ENCODE measurements around the gene MYO5C.

MYO5C gene

DNA sequence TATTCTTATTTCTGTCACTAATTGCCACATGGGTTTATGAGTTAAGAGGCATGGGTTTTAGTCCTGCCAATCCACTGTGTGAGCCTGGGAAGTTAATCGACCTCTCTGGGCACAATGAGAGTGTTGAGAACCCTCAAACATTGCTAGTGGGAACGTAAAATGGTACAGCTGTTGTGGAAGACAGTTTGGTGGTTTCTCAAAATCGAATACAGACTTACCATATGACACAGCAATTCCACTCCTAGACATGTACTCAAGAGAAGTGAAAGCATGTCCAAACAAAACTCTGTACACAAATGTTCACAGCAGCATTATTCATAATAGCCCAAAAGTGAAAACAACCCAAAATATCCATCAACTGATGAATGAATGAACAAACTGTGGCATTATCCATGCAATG lies 98.7 kb downstream of the MYO5C start:
- Histone ChIP-seq H3K27ac (ENCODE audit: low read length) (no peak overlapping the region), H3K4me1 (ENCODE audit: low read length) (no peaks in the 10 kb centered on the region), H3K9ac (ENCODE audit: low read length) (no peak overlapping the region), H3K9me3 (ENCODE audit: insufficient read depth, low read length) (no peaks in the 10 kb centered on the region), H4K20me1 (ENCODE audit: insufficient read depth, low read length) (no peaks in the 10 kb centered on the region), H3K27me3 (ENCODE audit: low read depth, low read length) (no peaks in the 10 kb centered on the region), H3K36me3 (replicated peaks; ENCODE audit: low read depth, low read length) (no peaks in the 10 kb centered on the region), H3K4me2 (ENCODE audit: low read length) (no peak overlapping the region), H3K79me2 (ENCODE audit: low read length) (no peaks in the 10 kb centered on the region), H3K4me3 (ENCODE audit: low read length) (no peak overlapping the region), H2AFZ (ENCODE audit: low read depth, low read length) (no peak overlapping the region)
- TF ChIP-seq EZH2phosphoT487 (IDR thresholded peaks at IDR 0.05; ENCODE audit: low read depth): no peak
- TF ChIP-seq, protein P1, sequence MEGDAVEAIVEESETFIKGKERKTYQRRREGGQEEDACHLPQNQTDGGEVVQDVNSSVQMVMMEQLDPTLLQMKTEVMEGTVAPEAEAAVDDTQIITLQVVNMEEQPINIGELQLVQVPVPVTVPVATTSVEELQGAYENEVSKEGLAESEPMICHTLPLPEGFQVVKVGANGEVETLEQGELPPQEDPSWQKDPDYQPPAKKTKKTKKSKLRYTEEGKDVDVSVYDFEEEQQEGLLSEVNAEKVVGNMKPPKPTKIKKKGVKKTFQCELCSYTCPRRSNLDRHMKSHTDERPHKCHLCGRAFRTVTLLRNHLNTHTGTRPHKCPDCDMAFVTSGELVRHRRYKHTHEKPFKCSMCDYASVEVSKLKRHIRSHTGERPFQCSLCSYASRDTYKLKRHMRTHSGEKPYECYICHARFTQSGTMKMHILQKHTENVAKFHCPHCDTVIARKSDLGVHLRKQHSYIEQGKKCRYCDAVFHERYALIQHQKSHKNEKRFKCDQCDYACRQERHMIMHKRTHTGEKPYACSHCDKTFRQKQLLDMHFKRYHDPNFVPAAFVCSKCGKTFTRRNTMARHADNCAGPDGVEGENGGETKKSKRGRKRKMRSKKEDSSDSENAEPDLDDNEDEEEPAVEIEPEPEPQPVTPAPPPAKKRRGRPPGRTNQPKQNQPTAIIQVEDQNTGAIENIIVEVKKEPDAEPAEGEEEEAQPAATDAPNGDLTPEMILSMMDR (IDR thresholded peaks at IDR 0.05; ENCODE audit: low read depth, low read length): no peak

DNA sequence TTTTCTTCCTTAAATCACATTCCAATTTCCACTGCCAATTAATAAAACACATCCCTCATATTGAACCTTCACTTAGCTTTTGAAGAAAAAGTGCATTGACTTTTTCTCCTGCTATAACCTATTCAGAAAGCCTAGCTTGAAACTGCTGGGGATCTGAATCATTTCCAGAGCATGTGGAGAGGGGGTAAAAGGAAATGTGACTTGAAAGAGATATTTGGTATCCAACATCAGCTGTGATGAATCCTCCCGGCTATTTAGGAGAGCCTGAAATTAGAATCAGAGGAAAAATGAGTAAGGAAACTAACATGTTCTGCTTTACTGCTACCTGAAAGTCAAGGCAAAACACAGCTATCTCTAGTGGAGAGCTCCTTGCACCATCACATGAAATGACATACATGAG lies 101.8 kb downstream of the MYO5C start:
- Histone ChIP-seq H3K4me2 (ENCODE audit: low read length) (no peak overlapping the region), H3K27ac (ENCODE audit: low read length) (no peak overlapping the region), H2AFZ (ENCODE audit: low read depth, low read length) (no peak overlapping the region), H3K9me3 (ENCODE audit: insufficient read depth, low read length) (no peaks in the 10 kb centered on the region), H3K4me1 (ENCODE audit: low read length) (no peaks in the 10 kb centered on the region), H3K36me3 (replicated peaks; ENCODE audit: low read depth, low read length) (no peaks in the 10 kb centered on the region), H3K4me3 (ENCODE audit: low read length) (no peak overlapping the region), H3K9ac (ENCODE audit: low read length) (no peak overlapping the region), H3K27me3 (ENCODE audit: low read depth, low read length) (no peaks in the 10 kb centered on the region), H4K20me1 (ENCODE audit: insufficient read depth, low read length) (no peaks in the 10 kb centered on the region), H3K79me2 (ENCODE audit: low read length) (no peaks in the 10 kb centered on the region)
- TF ChIP-seq, protein P1 (IDR thresholded peaks at IDR 0.05; ENCODE audit: low read depth, low read length): no peak
- TF ChIP-seq EZH2phosphoT487 (IDR thresholded peaks at IDR 0.05; ENCODE audit: low read depth): no peak

DNA sequence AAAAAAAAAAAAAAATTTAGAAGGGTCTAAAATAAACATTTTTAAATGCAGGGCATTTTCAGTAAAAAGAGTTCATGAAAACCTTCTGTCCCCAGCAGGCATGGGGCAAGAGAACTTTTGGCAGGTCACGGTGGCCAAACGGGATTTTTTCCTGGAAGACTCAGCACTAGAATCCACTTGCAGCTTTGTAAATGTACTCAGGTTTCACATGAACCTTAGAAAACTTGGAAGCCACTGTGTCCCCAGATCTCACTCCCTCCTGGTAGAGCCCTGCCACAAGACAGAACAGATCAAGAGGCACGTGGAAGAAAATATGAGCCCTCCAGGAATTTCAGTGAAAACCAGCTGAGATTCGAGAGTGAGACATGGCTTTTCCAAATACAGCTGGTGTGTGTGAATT lies 102.3 kb downstream of the MYO5C start:
- TF ChIP-seq EZH2phosphoT487 (IDR thresholded peaks at IDR 0.05; ENCODE audit: low read depth): no peak
- TF ChIP-seq, protein P1 (IDR thresholded peaks at IDR 0.05; ENCODE audit: low read depth, low read length): no peak
- no peaks in the 10 kb centered on the region for H3K27me3 ChIP-seq (ENCODE audit: low read depth, low read length)
- H2AFZ ChIP-seq (ENCODE audit: low read depth, low read length): no peak overlapping the region
- no peak overlapping the region for H3K4me3 ChIP-seq (ENCODE audit: low read length)
- no peak overlapping the region for H3K27ac ChIP-seq (ENCODE audit: low read length)
- H3K9ac ChIP-seq (ENCODE audit: low read length): no peak overlapping the region
- H3K9me3 ChIP-seq (ENCODE audit: insufficient read depth, low read length): no peaks in the 10 kb centered on the region
- H3K79me2 ChIP-seq (ENCODE audit: low read length): no peaks in the 10 kb centered on the region
- H3K36me3 ChIP-seq (replicated peaks; ENCODE audit: low read depth, low read length): no peaks in the 10 kb centered on the region
- H4K20me1 ChIP-seq (ENCODE audit: insufficient read depth, low read length): no peaks in the 10 kb centered on the region
- no peaks in the 10 kb centered on the region for H3K4me1 ChIP-seq (ENCODE audit: low read length)
- H3K4me2 ChIP-seq (ENCODE audit: low read length): no peak overlapping the region

DNA sequence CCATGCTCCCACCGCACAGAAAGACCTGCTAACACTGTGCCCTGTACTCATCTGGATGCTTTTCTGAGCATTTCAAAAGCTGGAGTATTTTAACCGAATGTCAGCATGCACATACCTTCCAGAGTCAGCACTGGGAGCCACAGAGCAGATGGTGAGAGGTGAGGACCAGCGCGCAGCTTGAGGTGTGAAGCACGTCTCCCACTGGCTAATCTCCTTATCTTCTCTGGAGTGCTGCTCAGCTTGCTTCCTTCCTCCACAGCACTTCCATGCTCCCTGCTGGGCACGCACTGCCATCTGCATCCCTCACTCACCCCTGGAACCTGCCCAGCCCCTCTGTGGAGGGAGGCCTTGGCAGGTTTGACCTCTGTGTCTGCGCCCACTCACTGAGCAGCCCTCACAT lies 104.4 kb downstream of the MYO5C start, which contains the start of gene GNB5:
Gene GNB5 (minus strand): TSS at position 186 of the 400 bp plus-strand sequence. CDS start 6,716 bp downstream, outside the sequence.
- TF ChIP-seq, protein P1 (IDR thresholded peaks at IDR 0.05; ENCODE audit: low read depth, low read length): no peak
- Histone ChIP-seq H3K9me3 (ENCODE audit: insufficient read depth, low read length) (no peaks in the 10 kb centered on the region), H3K4me2 (ENCODE audit: low read length) (no peak within 1 kb of the TSS), H2AFZ (ENCODE audit: low read depth, low read length) (no peak within 1 kb of the TSS), H4K20me1 (ENCODE audit: insufficient read depth, low read length) (no peaks in the 10 kb centered on the region), H3K79me2 (ENCODE audit: low read length) (no peaks in the 10 kb centered on the region), H3K4me3 (ENCODE audit: low read length) (no peak within 1 kb of the TSS), H3K36me3 (replicated peaks; ENCODE audit: low read depth, low read length) (no peaks in the 10 kb centered on the region), H3K4me1 (ENCODE audit: low read length) (no peaks in the 10 kb centered on the region), H3K9ac (ENCODE audit: low read length) (no peak within 1 kb of the TSS), H3K27ac (ENCODE audit: low read length) (no peak within 1 kb of the TSS), H3K27me3 (ENCODE audit: low read depth, low read length) (no peaks in the 10 kb centered on the region)

Measured in OCI-LY3 (cell line).